Measurements from ENCODE around the gene CIAO2A.
"Not testable (repeated sequence)": the region's sequence is repeated elsewhere in the genome, so short reads cannot be mapped to it uniquely, and the experiment has no call there.

CIAO2A gene

GRCh38 chr15:64110950-64111678 lies 17.5 kb upstream of the CIAO2A start:
- H3K9me3 ChIP-seq (ENCODE audit: control insufficient read depth, insufficient read depth, low read length), result no peaks in the 10 kb centered on the region
- H3K4me3 ChIP-seq (ENCODE audit: low read depth, low read length), result no peak overlapping the region
- H3K36me3 ChIP-seq (ENCODE audit: control insufficient read depth, insufficient read depth, low read length), result peaks cover 22% of the 10 kb centered on the region
- no peaks in the 10 kb centered on the region for H3K27me3 ChIP-seq (ENCODE audit: control insufficient read depth, insufficient read depth, low read length)
- peaks cover 10% of the 10 kb centered on the region; the same call in 1 of the 2 replicates for H3K4me1 ChIP-seq (ENCODE audit: control insufficient read depth, insufficient read depth, low read length)
- H3K27ac ChIP-seq (ENCODE audit: low read depth, low read length), result no peak overlapping the region
- no peak overlapping the region for H3K9ac ChIP-seq (ENCODE audit: low read depth, low read length)

GRCh38 chr15:64110108-64110701 lies 16.6 kb upstream of the CIAO2A start:
- Histone ChIP-seq H3K36me3 (ENCODE audit: control insufficient read depth, insufficient read depth, low read length) (peaks cover 20% of the 10 kb centered on the region), H3K4me1 (ENCODE audit: control insufficient read depth, insufficient read depth, low read length) (peaks cover 10% of the 10 kb centered on the region; the same call in 1 of the 2 replicates)
- not testable (repeated sequence) for H3K4me3 ChIP-seq (ENCODE audit: low read depth, low read length); H3K9me3 ChIP-seq (ENCODE audit: control insufficient read depth, insufficient read depth, low read length); H3K27me3 ChIP-seq (ENCODE audit: control insufficient read depth, insufficient read depth, low read length); H3K9ac ChIP-seq (ENCODE audit: low read depth, low read length); H3K27ac ChIP-seq (ENCODE audit: low read depth, low read length)

GRCh38 chr15:64107337-64107736 lies 13.7 kb upstream of the CIAO2A start:
- no peaks in the 10 kb centered on the region for H3K27me3 ChIP-seq (ENCODE audit: control insufficient read depth, insufficient read depth, low read length)
- H3K9me3 ChIP-seq (ENCODE audit: control insufficient read depth, insufficient read depth, low read length), result no peaks in the 10 kb centered on the region
- no peak overlapping the region for H3K4me3 ChIP-seq (ENCODE audit: low read depth, low read length)
- H3K9ac ChIP-seq (ENCODE audit: low read depth, low read length), result no peak overlapping the region
- no peak overlapping the region for H3K27ac ChIP-seq (ENCODE audit: low read depth, low read length)
- peaks cover 9% of the 10 kb centered on the region; the same call in 1 of the 2 replicates for H3K4me1 ChIP-seq (ENCODE audit: control insufficient read depth, insufficient read depth, low read length)
- 0 out of 2 replicates have a peak, but pooled peaks cover under 1% of the 10 kb centered on the region for H3K36me3 ChIP-seq (ENCODE audit: control insufficient read depth, insufficient read depth, low read length)

GRCh38 chr15:64105113-64105704 lies 11.6 kb upstream of the CIAO2A start:
- Histone ChIP-seq H3K36me3 (ENCODE audit: control insufficient read depth, insufficient read depth, low read length) (no peaks in the 10 kb centered on the region), H3K27me3 (ENCODE audit: control insufficient read depth, insufficient read depth, low read length) (no peaks in the 10 kb centered on the region), H3K4me3 (ENCODE audit: low read depth, low read length) (no peak overlapping the region), H3K4me1 (ENCODE audit: control insufficient read depth, insufficient read depth, low read length) (no peaks in the 10 kb centered on the region), H3K9ac (ENCODE audit: low read depth, low read length) (no peak overlapping the region), H3K27ac (ENCODE audit: low read depth, low read length) (no peak overlapping the region), H3K9me3 (ENCODE audit: control insufficient read depth, insufficient read depth, low read length) (no peaks in the 10 kb centered on the region)

GRCh38 chr15:64102497-64102896 lies 8.9 kb upstream of the CIAO2A start:
- no peak overlapping the region for H3K9ac ChIP-seq (ENCODE audit: low read depth, low read length)
- H3K36me3 ChIP-seq (ENCODE audit: control insufficient read depth, insufficient read depth, low read length), result no peaks in the 10 kb centered on the region
- no peaks in the 10 kb centered on the region for H3K27me3 ChIP-seq (ENCODE audit: control insufficient read depth, insufficient read depth, low read length)
- no peak overlapping the region for H3K27ac ChIP-seq (ENCODE audit: low read depth, low read length)
- no peaks in the 10 kb centered on the region for H3K9me3 ChIP-seq (ENCODE audit: control insufficient read depth, insufficient read depth, low read length)
- peaks cover 1% of the 10 kb centered on the region; the same call in 1 of the 2 replicates for H3K4me1 ChIP-seq (ENCODE audit: control insufficient read depth, insufficient read depth, low read length)
- H3K4me3 ChIP-seq (ENCODE audit: low read depth, low read length), result no peak overlapping the region

GRCh38 chr15:64100958-64101357 lies 7.3 kb upstream of the CIAO2A start:
- H3K9me3 ChIP-seq (ENCODE audit: control insufficient read depth, insufficient read depth, low read length), result no peaks in the 10 kb centered on the region
- no peak overlapping the region for H3K9ac ChIP-seq (ENCODE audit: low read depth, low read length)
- H3K4me1 ChIP-seq (ENCODE audit: control insufficient read depth, insufficient read depth, low read length), result peaks cover 12% of the 10 kb centered on the region
- no peak overlapping the region for H3K4me3 ChIP-seq (ENCODE audit: low read depth, low read length)
- H3K27me3 ChIP-seq (ENCODE audit: control insufficient read depth, insufficient read depth, low read length), result no peaks in the 10 kb centered on the region
- no peaks in the 10 kb centered on the region for H3K36me3 ChIP-seq (ENCODE audit: control insufficient read depth, insufficient read depth, low read length)
- H3K27ac ChIP-seq (ENCODE audit: low read depth, low read length), result no peak overlapping the region

GRCh38 chr15:64099379-64099778 lies 5.7 kb upstream of the CIAO2A start:
- H3K4me1 ChIP-seq (ENCODE audit: control insufficient read depth, insufficient read depth, low read length), result peaks cover 12% of the 10 kb centered on the region
- H3K36me3 ChIP-seq (ENCODE audit: control insufficient read depth, insufficient read depth, low read length), result no peaks in the 10 kb centered on the region
- H3K27me3 ChIP-seq (ENCODE audit: control insufficient read depth, insufficient read depth, low read length), result no peaks in the 10 kb centered on the region
- no peak overlapping the region for H3K27ac ChIP-seq (ENCODE audit: low read depth, low read length)
- H3K9me3 ChIP-seq (ENCODE audit: control insufficient read depth, insufficient read depth, low read length), result no peaks in the 10 kb centered on the region
- H3K4me3 ChIP-seq (ENCODE audit: low read depth, low read length), result no peak overlapping the region
- H3K9ac ChIP-seq (ENCODE audit: low read depth, low read length), result no peak overlapping the region

- Histone ChIP-seq H3K27ac (ENCODE audit: low read depth, low read length) (peak overlapping the region; percentile 70), H3K4me3 (ENCODE audit: low read depth, low read length) (peak overlapping the region; percentile 86), H3K27me3 (ENCODE audit: control insufficient read depth, insufficient read depth, low read length) (no peaks in the 10 kb centered on the region), H3K4me1 (ENCODE audit: control insufficient read depth, insufficient read depth, low read length) (peaks cover 15% of the 10 kb centered on the region), H3K36me3 (ENCODE audit: control insufficient read depth, insufficient read depth, low read length) (no peaks in the 10 kb centered on the region), H3K9me3 (ENCODE audit: control insufficient read depth, insufficient read depth, low read length) (no peaks in the 10 kb centered on the region), H3K9ac (ENCODE audit: low read depth, low read length) (no peak overlapping the region)
These were observed 3.2 kb upstream of the CIAO2A start for GRCh38 chr15:64096668-64097384.

GRCh38 chr15:64095795-64096667 lies 2.4 kb upstream of the CIAO2A start, which contains the start of gene SNX1:
Gene SNX1, plus strand, starts transcription at chr15:64095982. Its CDS starts 32 bp downstream, at chr15:64096014.
- Histone ChIP-seq H3K27ac (ENCODE audit: low read depth, low read length) (peak within 1 kb of the TSS; percentile 70), H3K36me3 (ENCODE audit: control insufficient read depth, insufficient read depth, low read length) (no peaks in the 10 kb centered on the region), H3K9me3 (ENCODE audit: control insufficient read depth, insufficient read depth, low read length) (no peaks in the 10 kb centered on the region), H3K9ac (ENCODE audit: low read depth, low read length) (peak within 1 kb of the TSS; percentile 58), H3K4me3 (ENCODE audit: low read depth, low read length) (peak within 1 kb of the TSS; percentile 86), H3K4me1 (ENCODE audit: control insufficient read depth, insufficient read depth, low read length) (peaks cover 15% of the 10 kb centered on the region), H3K27me3 (ENCODE audit: control insufficient read depth, insufficient read depth, low read length) (no peaks in the 10 kb centered on the region)

- Histone ChIP-seq H3K4me3 (ENCODE audit: low read depth, low read length) (peak overlapping the region; percentile 86), H3K36me3 (ENCODE audit: control insufficient read depth, insufficient read depth, low read length) (no peaks in the 10 kb centered on the region), H3K9me3 (ENCODE audit: control insufficient read depth, insufficient read depth, low read length) (no peaks in the 10 kb centered on the region), H3K9ac (ENCODE audit: low read depth, low read length) (no peak overlapping the region), H3K27me3 (ENCODE audit: control insufficient read depth, insufficient read depth, low read length) (no peaks in the 10 kb centered on the region), H3K4me1 (ENCODE audit: control insufficient read depth, insufficient read depth, low read length) (peaks cover 15% of the 10 kb centered on the region), H3K27ac (ENCODE audit: low read depth, low read length) (no peak overlapping the region)
These were observed 1.8 kb upstream of the CIAO2A start for GRCh38 chr15:64095431-64095794.
